ENCODE results near the gene ZNF75A. TPM values are rescaled to one million over a fixed set of nuclear protein-coding genes. Genes with fewer than 3 reads are reported as not detected.
A peak's percentile ranks its signal among the peaks of the same experiment; 100 is the strongest.

The ZNF75A gene
- total and polyA plus RNA-seq, 2 experiments from 2014 or later, result 29.6 to 36.9 TPM

- TF ChIP-seq CREB1 (CRISPR knock-in tag; IDR thresholded peaks at IDR 0.05; ENCODE audit: low read depth) (no peak), JUNB (IDR thresholded peaks at IDR 0.05; ENCODE audit: unreplicated experiment) (no peak), EZH2 (IDR thresholded peaks at IDR 0.05; ENCODE audit: low read depth, unreplicated experiment) (no peak), REST (IDR thresholded peaks at IDR 0.05; ENCODE audit: unreplicated experiment) (no peak), ETS1 (IDR thresholded peaks at IDR 0.05) (no peak), POLR2AphosphoS5 (IDR thresholded peaks at IDR 0.05; ENCODE audit: low read depth) (no peak), ZNF114 (CRISPR knock-in tag; IDR thresholded peaks at IDR 0.05) (no peak)
Observed at GRCh38 chr16:3262517-3262916, 42.8 kb upstream of the ZNF75A start (continued).

GRCh38 chr16:3264137-3265036 is 40.9 kb upstream of the ZNF75A start:
- peaks cover 12% of the 10 kb centered on the region; the same call in 1 of the 2 replicates for H3K9me2 ChIP-seq (ENCODE audit: insufficient read depth)
- Mint-ChIP-seq H3K36me3 (ENCODE audit: low read depth) (peaks cover 7% of the 10 kb centered on the region; the same call in 2 of the 3 replicates), H3K9me3 (peaks cover 75% of the 10 kb centered on the region), H3K27me3 (ENCODE audit: insufficient read depth, low read depth, poor library complexity) (peaks cover 26% of the 10 kb centered on the region), H3K4me3 (peak overlapping the region; percentile 70), H3K27ac (no peak overlapping the region), H3K4me1 (peaks cover 3% of the 10 kb centered on the region; the same call in 1 of the 3 replicates)
- no peaks in the 10 kb centered on the region for H3K79me2 ChIP-seq (replicated peaks; ENCODE audit: insufficient read depth)
- DNase-seq (ENCODE audit: low spot score) (peak; percentile 98), ATAC-seq (peak; percentile 97)
- H3F3A ChIP-seq (replicated peaks; ENCODE audit: low read depth), result peaks cover 11% of the 10 kb centered on the region
- H3K36me3 ChIP-seq (ENCODE audit: insufficient read depth), result no peaks in the 10 kb centered on the region
- no peak overlapping the region; the same call in 1 of the 2 replicates for H3K27ac ChIP-seq (ENCODE audit: low read depth)
- peak overlapping the region; percentile 78 for H3K4me3 ChIP-seq
- peak overlapping the region; percentile 95 for H2AFZ ChIP-seq
- H3K4me1 ChIP-seq (ENCODE audit: insufficient read depth), result no peaks in the 10 kb centered on the region
- no peaks in the 10 kb centered on the region for H4K20me1 ChIP-seq (replicated peaks; ENCODE audit: insufficient read depth)
- H3K27me3 ChIP-seq (ENCODE audit: insufficient read depth), result peaks cover 10% of the 10 kb centered on the region
- H3K4me2 ChIP-seq, result peak overlapping the region; percentile 79
- peak; percentile 56 for TF ChIP-seq POLR2AphosphoS5 (IDR thresholded peaks at IDR 0.05; ENCODE audit: low read depth)
- TF ChIP-seq EZH2phosphoT487 (IDR thresholded peaks at IDR 0.05; ENCODE audit: unreplicated experiment), result no peak
- TF ChIP-seq CTCF (conservative IDR thresholded peaks at IDR 0.05; ENCODE audit: low read depth in 2 of 2), result peak; percentile 11 to 26; a peak in 2 of 4 replicates
- no peak for TF ChIP-seq NANOG (IDR thresholded peaks at IDR 0.05; ENCODE audit: borderline replicate concordance)
- TF ChIP-seq REST (IDR thresholded peaks at IDR 0.05; ENCODE audit: unreplicated experiment), result no peak
- TF ChIP-seq STAT1 (IDR thresholded peaks at IDR 0.05; ENCODE audit: unreplicated experiment), result no peak
- no peak for TF ChIP-seq ZNF114 (CRISPR knock-in tag; IDR thresholded peaks at IDR 0.05)
